Naive B cell (primary cell): ENCODE results near the gene YAP1. TPM values are rescaled to one million over a fixed set of nuclear protein-coding genes. Genes with fewer than 3 reads are reported as not detected.
A peak's percentile ranks its signal among the peaks of the same experiment; 100 is the strongest.

ENCODE experiments used
- ATAC-seq, 2 donors: fragments of 150-1000 bp; cut with Tn5 transposase; 2 replicates each; pipeline ENCODE4 v1.10.0; 2021; ENCODE audit warnings: low read depth in 2 of 2, mild to moderate bottlenecking in 2 of 2, moderate library complexity in 2 of 2
- DNase-seq: peaks from one replicate; pipeline ENCODE4 v3.0.0; 2022
- H3K27ac Mint-ChIP-seq, 6 donors: one replicate each; pipeline ENCODE4 v1.8.0; 2020 to 2022; ENCODE audit warnings: mild to moderate bottlenecking in 6 of 6, mixed read lengths in 6 of 6, moderate library complexity in 5 of 6, inconsistent platforms in 2 of 6
- H3K27me3 Mint-ChIP-seq, 3 donors: one replicate each; pipeline ENCODE4 v1.8.0; 2021 to 2022; ENCODE audit warnings: mixed read lengths in 3 of 3, mild to moderate bottlenecking in 1 of 3
- H3K36me3 Mint-ChIP-seq, 2 donors: one replicate each; pipeline ENCODE4 v1.8.0; 2020 to 2022; ENCODE audit warnings: mixed read lengths in 2 of 2, inconsistent platforms in 1 of 2, mild to moderate bottlenecking in 1 of 2
- H3K4me1 Mint-ChIP-seq, 3 donors: one replicate each; pipeline ENCODE4 v1.8.0; 2020 to 2022; ENCODE audit warnings: mixed read lengths in 3 of 3, inconsistent platforms in 1 of 3, mild to moderate bottlenecking in 1 of 3, moderate library complexity in 1 of 3
- H3K4me3 Mint-ChIP-seq, 8 donors: one replicate each; pipeline ENCODE4 v1.8.0; 2020 to 2022; ENCODE audit warnings: mild to moderate bottlenecking in 8 of 8, mixed read lengths in 8 of 8, moderate library complexity in 8 of 8, inconsistent platforms in 2 of 8
- H3K9me3 Mint-ChIP-seq, 7 donors: one replicate each; pipeline ENCODE4 v1.8.0; 2020 to 2022; ENCODE audit warnings: mixed read lengths in 7 of 7, mild to moderate bottlenecking in 5 of 7, inconsistent platforms in 2 of 7, moderate library complexity in 1 of 7
- polyA plus RNA-seq, 6 donors: library from polyadenylated mRNA; unstranded; fragments of 300-500 nt; fragmentation: Illumina TruSeq; gene quantifications; one replicate each; pipeline ENCODE4 v1.2.3, GENCODE V29; 2021; ENCODE audit warnings: low read depth in 6 of 6

YAP1 gene
- polyA plus RNA-seq, 6 donors from 2014 or later, result not detected

DNA sequence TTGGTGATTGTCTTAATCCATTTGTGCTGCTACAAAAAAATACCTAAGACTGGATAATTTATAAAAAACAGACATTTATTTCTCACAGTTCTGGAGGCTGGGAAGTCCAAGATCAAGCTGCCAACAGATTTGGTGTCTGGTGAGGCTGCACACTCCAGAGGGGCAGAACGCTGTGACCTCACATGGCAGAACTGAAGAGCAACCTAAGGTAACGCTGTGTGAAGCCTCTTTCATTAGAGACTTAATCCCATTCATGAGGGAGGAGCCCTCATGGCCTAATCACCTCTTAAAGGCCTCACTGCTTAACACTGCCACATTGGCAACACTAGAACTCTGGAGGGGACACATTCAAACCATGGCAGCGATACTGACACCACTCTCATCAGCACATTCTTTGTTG lies 164.4 kb downstream of the YAP1 start:
- ATAC-seq (no peak), DNase-seq (no peak)
- peaks cover 0 to 7% of the 10 kb centered on the region in 2 donors for H3K36me3 Mint-ChIP-seq
- peaks cover 40 to 53% (median 53%) of the 10 kb centered on the region in 3 donors for H3K27me3 Mint-ChIP-seq
- H3K4me1 Mint-ChIP-seq, result peaks cover 0 to 8% (median 3%) of the 10 kb centered on the region in 3 donors
- H3K4me3 Mint-ChIP-seq, result no peak overlapping the region
- peak overlapping the region in 1 of 6 donors; percentile 77 for H3K27ac Mint-ChIP-seq
- H3K9me3 Mint-ChIP-seq, result no peaks in the 10 kb centered on the region

GRCh38 chr11:102276362-102276761 lies 166.1 kb downstream of the YAP1 start:
- no peak for ATAC-seq
- peaks cover 0 to 7% of the 10 kb centered on the region in 2 donors for H3K36me3 Mint-ChIP-seq
- H3K4me3 Mint-ChIP-seq, result no peak overlapping the region
- H3K9me3 Mint-ChIP-seq, result no peaks in the 10 kb centered on the region
- peaks cover 0 to 5% (median 5%) of the 10 kb centered on the region in 3 donors for H3K4me1 Mint-ChIP-seq
- H3K27ac Mint-ChIP-seq, result peak overlapping the region in 1 of 6 donors; percentile 5
- DNase-seq, result no peak
- H3K27me3 Mint-ChIP-seq, result peaks cover 40 to 60% (median 51%) of the 10 kb centered on the region in 3 donors

GRCh38 chr11:102276783-102277182 lies 166.5 kb downstream of the YAP1 start:
- Mint-ChIP-seq H3K4me1 (peaks cover 0 to 5% (median 5%) of the 10 kb centered on the region in 3 donors), H3K27ac (peak overlapping the region in 1 of 6 donors; percentile 5), H3K27me3 (peaks cover 37 to 56% (median 47%) of the 10 kb centered on the region in 3 donors), H3K4me3 (no peak overlapping the region), H3K9me3 (no peaks in the 10 kb centered on the region), H3K36me3 (peaks cover 0 to 7% of the 10 kb centered on the region in 2 donors)
- ATAC-seq, result no peak
- no peak for DNase-seq

GRCh38 chr11:102279641-102280170 lies 169.5 kb downstream of the YAP1 start:
- Mint-ChIP-seq H3K9me3 (peaks cover 0 to 2% (median 0%) of the 10 kb centered on the region in 7 donors), H3K4me1 (peaks cover 0 to 5% (median 5%) of the 10 kb centered on the region in 3 donors), H3K27ac (no peak overlapping the region), H3K4me3 (peak overlapping the region in 2 of 8 donors; percentile 16 to 20), H3K36me3 (peaks cover 0 to 7% of the 10 kb centered on the region in 2 donors), H3K27me3 (peaks cover 22 to 29% (median 26%) of the 10 kb centered on the region in 3 donors)
- DNase-seq, result no peak
- peak; percentile 41 to 51 for ATAC-seq

DNA sequence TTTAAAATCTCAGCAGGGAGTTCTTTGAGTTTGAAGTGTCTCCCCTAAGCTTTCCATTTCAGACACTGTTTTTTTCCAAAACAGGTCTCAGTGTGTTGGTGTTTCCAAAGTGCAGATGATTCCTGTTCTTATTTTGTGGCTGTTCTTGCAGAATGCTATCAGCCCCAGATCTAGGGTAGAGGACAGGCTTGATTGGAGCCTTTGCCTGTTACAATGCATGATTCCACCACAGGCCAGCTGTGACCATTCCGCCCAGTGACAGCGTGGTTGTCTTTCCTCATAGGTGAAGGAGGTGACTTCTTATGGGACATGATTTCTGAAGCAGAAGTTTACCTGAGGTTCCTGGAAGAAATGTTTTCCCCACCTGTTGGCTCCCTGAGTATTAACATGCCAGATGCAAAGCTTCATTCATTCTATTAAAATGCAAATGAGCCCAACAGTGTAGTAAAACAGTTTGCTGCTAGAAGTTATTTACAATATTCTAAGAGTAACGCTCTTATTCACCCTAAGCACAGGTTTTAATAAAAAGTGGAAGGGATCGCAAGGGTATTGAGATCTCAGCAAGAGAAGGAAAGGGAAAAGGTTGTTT lies 170.1 kb downstream of the YAP1 start:
- DNase-seq (no peak), ATAC-seq (no peak)
- Mint-ChIP-seq H3K36me3 (peaks cover 0 to 5% of the 10 kb centered on the region in 2 donors), H3K27me3 (peaks cover 20 to 27% (median 22%) of the 10 kb centered on the region in 3 donors), H3K4me1 (peaks cover 0 to 5% (median 5%) of the 10 kb centered on the region in 3 donors), H3K27ac (no peak overlapping the region), H3K4me3 (no peak overlapping the region), H3K9me3 (peaks cover 0 to 2% (median 0%) of the 10 kb centered on the region in 7 donors)

Other genes starting within 250 kb of the YAP1 start
- 1 to 10 TPM in 2 of 6 donors, under 1 TPM in 4; 0.09 to 1.3 (median 0.66) TPM for gene CEP126, start 195.4 kb upstream of the YAP1 start, polyA plus RNA-seq
- gene ANGPTL5, start 193.9 kb upstream of the YAP1 start, polyA plus RNA-seq, result under 1 TPM in 1 of 6 donors, not detected in 5; 0.12 TPM
- gene CFAP300, start 63.0 kb upstream of the YAP1 start, polyA plus RNA-seq, result not detected
- gene BIRC3, start 207.0 kb downstream of the YAP1 start, polyA plus RNA-seq, result 100 to 1,000 TPM; 181 to 263 (median 232) TPM
- 10 to 100 TPM; 28.2 to 43.9 (median 35.6) TPM for gene BIRC2, start 236.8 kb downstream of the YAP1 start, polyA plus RNA-seq